GM21526 (cell line): ENCODE data around the gene NFKBIA.
"Not testable (repeated sequence)": the region's sequence is repeated elsewhere in the genome, so short reads cannot be mapped to it uniquely, and the experiment has no call there.

ENCODE experiments used
- ATAC-seq: cut with Tn5 transposase; IDR thresholded peaks from one replicate; pipeline ENCODE4 v1.9.1; 2021; ENCODE audit warnings: moderate library complexity; ENCODE audit not compliant: unreplicated experiment, low FRiP score

NFKBIA gene

DNA sequence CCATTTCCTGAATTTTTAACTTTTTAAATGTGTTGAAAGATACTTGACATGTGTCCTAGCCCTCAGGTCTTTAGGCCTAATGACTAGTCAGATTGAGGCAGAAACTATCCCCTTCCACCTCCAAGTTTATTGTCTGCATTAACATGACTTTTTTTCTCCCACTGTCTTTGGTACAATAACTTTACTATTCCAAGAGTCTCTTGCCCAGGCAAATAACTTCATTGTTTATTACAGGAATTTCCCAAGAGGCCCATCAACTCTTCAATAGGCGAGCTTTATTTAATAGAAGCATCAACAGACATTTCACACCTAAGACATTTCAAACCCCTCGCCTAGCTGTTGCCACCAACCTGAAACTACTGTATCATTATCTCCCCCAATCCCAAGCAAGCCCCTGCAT, 10.7 kb downstream of the NFKBIA start:
- no peak for ATAC-seq

DNA sequence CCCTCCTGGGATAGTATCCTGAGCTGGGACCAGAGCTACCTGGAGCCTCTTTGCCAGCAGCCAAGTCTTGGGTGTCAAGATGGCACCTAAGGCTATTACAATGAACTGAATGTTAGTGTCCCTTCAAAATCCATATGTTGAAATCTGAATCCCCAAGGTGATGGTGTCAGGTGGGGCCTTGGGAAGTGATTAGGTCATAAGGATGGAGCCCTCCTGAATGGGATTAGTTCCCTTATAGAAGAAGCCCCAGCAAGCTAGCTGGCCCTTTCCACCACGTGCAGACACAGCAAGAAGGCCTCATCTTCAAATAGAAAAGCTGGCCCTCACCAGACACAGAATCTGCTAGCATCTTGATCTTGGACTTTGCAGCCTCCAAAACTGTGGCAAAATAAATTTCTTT, 12.4 kb downstream of the NFKBIA start:
- no peak for ATAC-seq

DNA sequence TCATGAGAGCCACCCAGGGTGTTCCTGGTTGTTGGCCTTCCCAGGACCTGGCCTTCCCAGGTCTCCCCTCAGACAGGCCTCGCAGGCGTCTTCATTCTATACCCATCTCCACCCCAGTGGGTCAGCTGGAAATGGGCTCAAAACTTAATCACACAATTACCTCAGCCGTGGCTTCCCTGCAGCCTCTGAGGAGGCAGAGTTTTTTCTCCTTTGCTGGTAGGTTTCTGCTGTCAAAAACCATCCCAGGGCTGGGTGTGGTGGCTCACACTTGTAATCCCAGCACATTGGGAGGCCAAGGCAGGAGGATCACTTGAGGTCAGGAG, 13.2 kb downstream of the NFKBIA start:
- no peak for ATAC-seq

DNA sequence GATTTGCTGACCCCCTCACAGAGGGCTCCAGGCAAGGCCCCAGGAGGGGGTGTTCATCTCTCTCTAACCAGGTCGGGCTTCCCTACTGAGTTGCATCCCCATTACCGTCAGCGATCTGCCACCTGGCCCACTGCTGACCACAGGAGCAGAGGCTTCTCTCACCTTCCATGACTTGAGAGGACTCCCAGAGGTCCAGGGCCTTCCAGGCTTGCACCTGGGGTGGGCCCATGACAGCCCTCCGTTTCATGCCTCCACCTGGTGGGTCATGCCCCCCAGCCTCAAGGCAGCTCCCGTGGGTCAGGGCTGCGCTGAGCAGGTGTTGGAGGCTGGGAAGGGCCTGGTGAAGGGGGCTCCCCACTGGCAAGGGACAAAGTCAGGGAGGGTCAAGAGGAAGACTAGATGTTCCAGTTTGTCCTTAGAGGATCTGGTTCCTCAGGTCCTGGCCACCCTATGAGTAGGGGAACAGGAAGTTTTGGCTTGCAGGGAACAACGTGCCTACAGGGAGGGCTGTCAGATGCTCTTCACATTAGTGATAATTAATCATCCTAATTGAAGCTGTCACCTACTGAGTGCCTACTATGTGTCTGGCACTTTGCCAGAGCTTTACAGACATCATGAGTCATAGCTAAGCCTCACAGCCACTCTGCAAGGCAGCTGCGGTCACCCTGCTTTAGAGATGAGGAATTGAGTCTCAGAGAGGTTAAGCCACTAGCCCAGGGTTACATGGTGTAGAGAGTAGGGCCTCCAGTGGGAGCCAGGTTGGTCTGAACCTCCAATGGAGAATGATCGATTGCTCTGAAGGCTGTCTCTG, 13.8 kb downstream of the NFKBIA start:
- ATAC-seq = no peak

DNA sequence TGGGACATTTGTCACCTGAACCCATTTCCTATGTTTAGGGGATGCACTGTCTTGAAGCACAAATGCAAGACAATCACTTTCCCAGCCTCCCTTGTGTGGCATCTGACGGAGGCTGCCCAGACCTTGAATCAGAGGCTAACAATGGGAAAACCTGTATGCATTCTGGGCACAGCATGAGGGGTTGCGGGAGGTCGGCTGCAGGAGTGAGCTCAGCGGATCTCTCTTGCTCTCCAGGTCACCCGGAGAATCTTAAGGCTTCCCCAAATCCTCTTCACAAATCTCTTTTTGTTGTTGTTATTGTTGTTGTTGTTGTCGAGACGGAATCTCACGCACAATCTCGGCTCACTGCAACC, 15.3 kb downstream of the NFKBIA start:
- ATAC-seq = no peak

DNA sequence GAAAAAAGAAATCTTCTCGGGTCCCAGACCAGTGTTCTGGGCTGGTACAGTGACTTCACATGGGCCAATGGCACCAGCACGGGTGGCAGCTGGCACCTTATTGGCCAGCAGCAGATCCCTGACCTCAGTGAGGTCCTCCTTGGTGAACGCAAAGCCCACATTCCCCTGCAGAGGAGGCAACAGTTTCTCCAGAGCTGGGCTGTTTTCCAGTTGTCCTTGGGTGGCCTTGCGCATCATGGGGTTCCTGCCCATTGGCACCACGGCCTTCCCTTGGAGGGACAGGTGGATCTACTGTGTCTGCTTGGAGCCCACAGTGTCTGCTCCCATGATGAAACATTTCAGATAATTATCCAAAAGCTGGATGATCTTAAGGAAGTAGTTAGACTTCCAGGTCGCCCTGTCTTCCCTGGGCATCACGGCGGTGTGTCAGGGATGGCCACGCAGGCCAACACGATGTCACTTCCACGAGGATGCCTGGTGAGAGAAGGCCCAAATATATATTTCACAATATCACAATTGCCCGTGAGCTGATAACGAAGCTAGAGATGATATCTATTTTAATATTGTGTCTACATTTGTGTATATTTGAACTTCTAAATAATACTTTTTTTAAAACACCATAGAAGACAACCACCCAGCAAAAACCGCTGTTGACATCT, 15.8 kb downstream of the NFKBIA start:
- no peak for ATAC-seq

DNA sequence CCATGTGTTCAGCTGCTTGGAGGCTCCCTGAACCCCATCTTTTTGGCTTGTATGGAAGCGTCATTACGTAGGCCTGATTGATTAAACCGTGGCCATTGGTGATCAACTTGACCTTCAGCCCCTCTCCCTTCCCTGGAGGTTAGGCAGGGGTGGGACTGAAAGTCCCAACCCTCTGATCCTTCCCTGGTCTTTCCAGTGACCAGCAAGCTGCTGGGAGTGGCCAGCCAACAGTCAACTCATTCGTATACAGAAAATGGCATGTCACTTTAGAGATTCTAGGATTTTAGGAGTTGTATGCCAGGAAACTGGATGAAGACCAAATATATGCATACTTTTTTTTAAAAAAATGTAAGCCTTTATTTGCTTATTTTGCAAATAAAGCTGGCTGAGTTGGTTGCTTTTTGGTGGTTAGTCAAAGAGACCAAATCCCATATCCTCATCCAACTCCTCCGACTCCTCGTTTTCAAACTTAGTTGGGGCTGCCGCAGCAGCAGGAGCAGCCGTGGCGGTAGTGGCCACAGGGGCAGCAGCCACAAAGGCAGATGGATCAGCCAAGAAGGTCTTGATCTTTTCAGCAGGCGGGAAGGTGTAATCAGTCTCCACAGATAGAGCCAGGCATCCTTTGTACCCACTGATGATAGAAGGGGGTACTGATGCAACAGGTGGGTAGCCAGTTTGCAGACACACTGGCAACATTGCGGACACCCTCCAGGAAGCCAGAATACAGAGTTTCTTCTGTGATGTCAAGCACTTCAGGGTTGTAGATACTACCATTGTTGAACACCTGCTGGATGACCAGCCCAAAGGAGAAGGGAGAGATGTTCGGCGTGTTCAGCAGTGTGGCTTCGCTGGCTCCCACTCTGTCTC, 16.6 kb downstream of the NFKBIA start:
- no peak for ATAC-seq

DNA sequence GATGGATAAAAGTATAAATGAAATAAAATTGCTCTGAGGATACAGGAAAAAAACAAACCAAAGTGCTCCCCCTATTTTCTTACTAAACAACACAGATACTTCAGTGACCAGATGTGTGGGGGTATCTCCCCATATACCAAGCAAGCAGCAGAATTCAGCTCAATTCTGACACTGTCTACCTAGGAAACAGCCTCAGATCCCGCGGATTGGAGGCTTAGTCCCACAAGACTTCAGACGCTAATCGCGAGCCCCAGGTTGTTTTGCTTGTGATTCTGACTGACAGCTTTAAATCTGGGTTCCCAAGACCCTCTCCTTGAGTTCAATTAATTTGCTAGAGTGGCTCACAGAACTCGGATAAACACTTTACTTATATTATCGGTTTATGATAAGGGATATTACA, 17.3 kb downstream of the NFKBIA start:
- no peak for ATAC-seq

DNA sequence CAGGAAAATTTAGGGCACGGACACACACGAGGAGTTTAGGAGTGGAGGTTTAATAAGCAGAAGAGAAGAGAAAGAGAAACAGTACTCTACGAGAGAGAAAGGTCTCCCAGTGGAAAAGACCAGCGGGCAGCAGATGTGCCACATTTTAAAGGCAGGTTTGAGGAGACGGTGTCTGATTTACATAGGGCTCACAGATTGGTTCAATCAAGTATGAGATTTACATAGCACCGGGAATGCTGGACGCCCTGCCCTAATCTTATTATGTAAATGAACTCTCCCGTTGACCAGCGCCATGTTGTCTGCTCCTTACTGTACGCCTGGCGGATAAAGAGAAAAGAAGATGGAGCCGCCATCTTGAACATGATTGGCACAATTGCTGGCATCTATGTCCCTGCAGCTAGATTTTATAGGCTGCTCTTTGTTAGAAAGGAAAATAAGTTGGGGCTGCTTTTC, 17.9 kb downstream of the NFKBIA start:
- ATAC-seq = no peak

DNA sequence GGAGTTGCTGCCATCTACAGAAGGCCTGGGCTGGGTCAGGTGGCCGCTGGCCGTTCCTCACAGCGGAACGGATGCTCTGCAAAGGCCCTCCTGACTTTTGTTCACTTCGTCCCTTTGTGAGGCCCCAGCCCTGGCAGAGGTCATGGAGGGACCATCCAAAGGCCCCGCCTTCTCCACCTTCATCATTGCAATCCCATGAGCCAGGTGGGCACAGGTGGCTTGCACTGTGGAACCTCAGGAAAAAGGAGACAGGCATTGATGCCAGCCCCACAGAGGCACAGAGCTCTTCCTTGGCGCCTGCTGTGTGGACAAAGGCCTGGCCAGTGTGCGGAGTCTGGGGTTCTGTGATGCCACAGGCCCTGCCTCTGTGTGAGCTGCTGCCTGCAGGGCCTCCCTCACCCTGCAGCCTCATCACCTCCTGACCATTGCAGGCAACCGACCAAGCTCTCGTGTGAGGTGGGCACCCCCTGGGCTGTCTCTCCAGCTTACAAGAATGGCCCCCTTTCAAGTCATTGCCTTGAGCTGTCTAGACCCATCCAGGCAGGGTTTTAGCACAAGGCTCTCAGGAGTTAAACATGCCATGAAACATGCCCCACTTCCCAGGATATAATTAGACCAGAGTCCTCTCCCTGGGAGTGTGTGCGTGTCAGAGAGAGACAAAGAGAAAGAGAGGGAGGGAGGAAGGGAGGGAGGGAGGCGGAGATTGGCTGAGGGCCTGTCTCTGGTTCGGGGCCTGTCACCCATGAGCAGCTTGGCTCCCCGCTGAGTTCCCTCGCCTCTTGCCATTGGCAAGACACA, 19.3 kb downstream of the NFKBIA start:
- ATAC-seq = no peak

DNA sequence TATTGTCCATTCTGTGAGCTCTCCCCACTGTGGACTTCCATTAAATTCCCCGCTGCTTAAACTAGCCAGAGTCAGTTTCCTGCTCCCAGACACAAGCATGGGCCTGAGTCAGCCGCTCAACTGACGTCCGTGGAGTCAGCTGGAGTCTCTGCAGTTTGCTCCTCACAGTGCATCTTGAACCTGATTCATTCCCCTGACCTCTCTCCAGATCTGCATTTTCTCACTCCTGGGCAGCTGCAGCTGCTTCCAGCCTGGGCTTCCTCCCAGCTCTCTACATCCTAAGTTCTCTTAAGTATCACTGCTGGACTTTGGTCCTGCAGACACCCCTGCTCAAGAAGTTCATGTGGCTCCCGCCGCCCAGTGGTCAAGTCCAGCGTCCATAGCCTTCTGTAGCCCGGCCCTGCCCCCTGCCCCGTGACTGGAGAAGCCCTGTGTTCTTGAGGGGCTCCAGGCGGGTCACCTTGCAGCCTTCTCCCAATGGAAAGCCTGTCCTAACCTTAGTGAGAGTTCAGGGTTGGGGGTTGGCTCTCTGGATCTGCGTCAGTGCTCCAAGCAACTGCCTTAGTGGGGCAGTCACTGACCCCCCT, 20.0 kb downstream of the NFKBIA start:
- ATAC-seq = no peak

DNA sequence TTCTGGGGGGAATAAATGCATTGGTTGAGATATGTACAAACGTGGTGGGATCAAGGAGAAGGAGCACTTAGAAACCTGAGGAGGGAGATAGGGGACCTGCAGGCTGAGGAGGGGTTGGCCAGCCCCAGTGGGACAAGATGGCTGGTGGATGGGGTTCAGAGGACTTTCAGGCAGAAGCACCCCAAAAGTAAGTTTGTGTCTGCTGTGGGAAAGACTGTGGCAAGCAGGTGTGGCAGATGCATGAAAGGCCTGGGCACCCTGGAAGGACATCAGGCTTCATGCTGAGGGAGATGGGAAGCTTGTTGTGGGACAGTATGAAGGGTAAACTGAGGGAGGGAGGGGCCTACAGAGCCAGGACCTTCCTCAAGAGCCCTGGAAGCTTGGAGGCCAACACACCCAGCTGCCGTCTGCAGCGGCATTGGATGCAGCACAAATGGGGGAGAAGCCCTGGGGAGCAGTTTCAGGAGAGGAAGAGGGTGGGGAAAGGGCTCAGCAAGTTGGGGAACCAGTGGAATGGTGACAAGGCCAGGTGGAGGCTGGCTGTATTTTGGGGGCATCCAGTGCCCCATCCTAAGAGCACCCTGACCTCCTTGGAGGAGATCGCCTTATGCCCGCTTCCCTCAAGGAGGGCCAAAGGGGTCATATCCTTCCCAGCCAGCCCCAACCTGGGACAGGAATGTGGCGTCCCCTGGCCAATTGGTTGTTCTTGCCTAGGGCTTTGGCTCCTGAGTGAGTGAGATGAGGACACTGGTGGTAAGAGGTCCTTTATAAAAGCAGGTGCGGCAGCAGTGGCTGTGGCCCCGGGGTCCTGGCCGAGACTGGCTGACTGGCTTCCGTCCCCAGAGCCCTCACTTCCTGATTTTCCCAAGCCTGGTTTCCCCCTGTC, 20.7 kb downstream of the NFKBIA start:
- no peak for ATAC-seq

DNA sequence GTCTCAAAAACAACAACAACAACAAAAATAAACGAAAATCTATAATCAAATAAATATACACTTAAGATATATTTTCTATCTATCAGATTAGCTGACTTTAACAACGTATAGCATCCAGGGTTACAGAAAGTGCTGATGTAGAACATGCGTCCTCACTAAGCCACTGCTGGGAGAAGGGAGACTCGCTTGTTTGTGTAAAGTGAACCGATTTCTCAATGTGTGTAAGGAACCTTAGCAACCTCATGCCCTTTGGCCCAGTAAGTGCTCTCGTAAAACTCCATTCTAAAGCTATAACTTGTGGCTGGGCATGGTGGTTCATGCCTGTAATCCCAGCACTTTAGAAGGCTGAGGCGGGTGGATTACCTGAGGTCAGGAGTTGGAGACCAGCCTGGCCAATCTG, 23.8 kb downstream of the NFKBIA start:
- no peak for ATAC-seq

DNA sequence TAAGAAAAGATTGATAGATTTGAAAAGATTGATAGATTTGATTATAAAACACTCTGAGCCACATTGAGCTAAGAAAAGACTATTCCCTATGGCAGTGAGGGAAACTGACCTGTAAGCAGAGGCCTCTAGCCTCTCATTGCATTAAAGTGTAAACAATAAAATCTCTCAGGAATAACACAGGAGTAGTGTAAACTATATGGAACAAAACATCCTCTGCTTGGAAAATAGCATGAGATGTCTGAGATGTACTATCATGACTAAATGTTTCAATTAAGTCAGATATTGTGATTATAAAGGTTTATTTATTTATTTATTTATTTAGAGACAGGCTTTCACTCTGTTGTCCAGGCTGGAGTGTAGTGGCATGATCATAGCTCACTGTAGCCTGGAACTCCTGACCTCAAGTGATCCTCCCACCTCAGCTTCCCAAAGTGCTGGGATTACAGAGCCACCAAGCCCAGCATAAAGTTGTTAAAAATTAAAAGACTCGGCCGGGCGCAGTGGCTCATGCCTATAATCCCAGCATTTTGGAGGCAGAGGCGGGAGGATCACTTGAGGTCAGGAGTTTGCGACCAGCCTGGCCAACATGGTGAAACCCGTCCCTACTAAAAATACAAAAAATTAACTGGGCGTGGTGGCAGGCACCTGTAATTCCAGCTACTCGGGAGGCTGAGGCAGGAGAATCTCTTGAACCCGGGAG, 25.2 kb downstream of the NFKBIA start:
- ATAC-seq = not testable (repeated sequence)

DNA sequence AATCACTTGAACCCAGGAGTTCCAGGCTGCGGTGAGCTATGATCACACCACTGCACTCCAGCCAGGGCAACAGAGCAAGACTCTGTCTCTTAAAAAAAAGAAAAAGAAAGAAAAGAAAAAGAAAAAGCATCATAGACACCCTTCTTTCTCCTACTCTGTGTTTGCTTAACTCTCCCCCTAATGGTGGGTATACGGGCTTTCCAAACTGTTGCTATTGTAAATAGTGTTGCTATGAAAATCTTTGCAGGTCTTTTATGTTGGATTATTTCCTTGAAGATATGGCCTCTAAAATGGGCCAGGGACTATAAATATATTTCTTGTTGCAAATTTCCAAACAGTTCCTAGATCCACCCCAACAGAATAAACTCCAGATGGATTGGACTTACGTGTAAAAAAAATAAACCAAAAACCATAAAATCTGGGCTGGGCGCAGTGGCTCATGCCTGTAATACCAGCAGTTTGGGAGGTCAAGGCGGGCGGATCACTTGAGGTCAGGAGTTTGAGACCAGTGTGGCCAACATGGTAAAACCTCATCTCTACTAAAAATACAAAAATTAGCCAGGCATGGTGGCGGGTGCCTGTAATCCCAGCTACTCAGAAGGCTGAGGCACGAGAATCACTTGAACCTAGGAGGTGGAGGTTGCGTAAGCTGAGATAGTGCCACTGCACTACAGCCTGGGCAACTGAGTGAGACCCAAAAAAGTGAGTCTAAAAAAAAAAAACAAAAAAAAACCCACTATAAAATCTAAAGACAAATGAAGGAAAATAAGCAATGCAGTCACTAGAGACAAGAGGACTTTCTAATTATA, 25.9 kb downstream of the NFKBIA start:
- no peak for ATAC-seq

DNA sequence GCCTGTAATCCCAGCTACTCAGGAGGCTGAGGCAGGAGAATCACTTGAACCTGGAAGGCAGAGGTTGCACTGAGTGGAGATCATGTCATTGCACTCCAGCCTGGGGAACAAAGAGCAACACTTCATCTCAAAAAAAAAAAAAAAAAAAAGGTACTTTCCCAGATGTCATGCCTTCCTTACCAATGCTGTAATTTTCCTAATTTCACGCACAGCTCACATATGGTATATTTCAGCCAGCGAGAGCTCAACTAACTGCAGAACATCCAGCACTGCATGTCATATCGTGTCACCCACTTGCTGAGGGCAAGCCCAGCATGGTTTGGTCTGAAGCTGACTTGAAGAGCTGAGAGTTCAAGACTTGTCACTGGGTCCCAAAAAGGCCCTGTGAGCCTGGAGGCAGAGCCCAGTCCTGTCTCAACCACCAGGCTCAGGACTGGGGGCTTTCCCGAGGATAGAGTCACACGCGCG, 29.0 kb downstream of the NFKBIA start:
- no peak for ATAC-seq

DNA sequence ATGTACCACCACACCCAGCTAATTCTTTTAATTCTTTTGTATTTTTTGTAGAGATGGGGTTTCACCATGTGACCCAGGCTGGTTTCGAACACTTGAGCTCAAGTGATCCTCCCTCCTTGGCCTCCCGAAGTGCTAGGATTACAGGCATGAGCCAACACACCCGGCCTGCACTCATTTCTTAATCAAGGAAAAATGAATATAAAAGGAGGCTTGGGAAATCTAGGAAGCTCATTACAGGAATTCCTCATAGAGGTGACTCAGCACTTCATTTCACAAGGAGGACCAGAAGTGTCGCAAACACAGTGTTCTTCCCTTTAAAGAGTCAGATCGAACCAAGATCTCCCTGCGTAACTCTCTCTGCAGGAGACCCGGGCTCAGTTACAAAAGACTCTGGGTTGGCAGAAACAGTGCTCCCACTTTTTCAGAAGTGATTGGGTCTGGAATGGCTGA, 30.3 kb downstream of the NFKBIA start:
- ATAC-seq = no peak

DNA sequence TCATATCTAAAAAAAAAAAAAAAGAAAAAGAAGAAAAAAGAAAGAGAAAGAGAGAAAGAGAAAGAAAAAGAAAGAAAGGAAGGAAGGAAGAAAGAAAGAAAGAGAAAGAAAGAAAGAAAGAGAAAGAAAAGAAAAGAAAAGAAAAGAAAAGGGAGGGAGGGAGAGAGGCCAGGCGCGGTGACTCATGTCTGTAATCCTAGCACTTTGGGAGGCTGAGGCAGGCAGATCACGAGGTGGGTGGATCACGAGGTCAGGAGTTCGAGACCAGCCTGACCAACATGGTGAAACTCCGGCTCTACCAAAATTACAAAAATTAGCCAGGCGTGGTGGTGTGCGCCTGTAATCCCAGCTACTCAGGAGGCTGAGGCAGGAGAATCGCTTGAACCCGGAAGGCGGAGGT, 31.3 kb downstream of the NFKBIA start:
- ATAC-seq = not testable (repeated sequence)
